Mucosa of stomach (tissue), 1 donor: ENCODE measurements around the gene APIP.

Experiments used
- H3K27me3 ChIP-seq: one replicate; pipeline ENCODE4 v1.7.0; 2013; ENCODE audit warnings: mild to moderate bottlenecking, low read length; ENCODE audit not compliant: control insufficient read depth, insufficient read depth
- H3K36me3 ChIP-seq: one replicate; pipeline ENCODE4 v1.7.0; 2013; ENCODE audit warnings: low read length; ENCODE audit not compliant: control insufficient read depth, insufficient read depth
- H3K4me1 ChIP-seq: one replicate; pipeline ENCODE4 v1.7.0; 2013; ENCODE audit warnings: mild to moderate bottlenecking, low read length; ENCODE audit not compliant: control insufficient read depth, insufficient read depth
- H3K4me3 ChIP-seq: one replicate; pipeline ENCODE4 v1.7.0; 2013; ENCODE audit warnings: low read length
- H3K9ac ChIP-seq: one replicate; pipeline ENCODE4 v1.7.0; 2013; ENCODE audit warnings: mild to moderate bottlenecking, low read length, moderate library complexity
- H3K9me3 ChIP-seq: one replicate; pipeline ENCODE4 v1.7.0; 2013; ENCODE audit warnings: mild to moderate bottlenecking, low read length, moderate library complexity; ENCODE audit not compliant: control insufficient read depth
- donor health status: Pancreatic carcinoma.

APIP gene

GRCh38 chr11:34855021-34855753, 61.0 kb downstream of the APIP start:
- no peaks in the 10 kb centered on the region for H3K27me3 ChIP-seq
- no peak overlapping the region for H3K4me3 ChIP-seq
- H3K36me3 ChIP-seq: no peaks in the 10 kb centered on the region
- H3K4me1 ChIP-seq: peaks cover 30% of the 10 kb centered on the region
- no peaks in the 10 kb centered on the region for H3K9me3 ChIP-seq
- no peak overlapping the region for H3K9ac ChIP-seq

- H3K9me3 ChIP-seq: no peaks in the 10 kb centered on the region
- no peak overlapping the region for H3K9ac ChIP-seq
- H3K36me3 ChIP-seq: no peaks in the 10 kb centered on the region
- no peak overlapping the region for H3K4me3 ChIP-seq
- peaks cover 24% of the 10 kb centered on the region for H3K4me1 ChIP-seq
- H3K27me3 ChIP-seq: no peaks in the 10 kb centered on the region
Observed at GRCh38 chr11:34851916-34852315, 64.3 kb downstream of the APIP start.

- Histone ChIP-seq H3K27me3 (no peaks in the 10 kb centered on the region), H3K36me3 (no peaks in the 10 kb centered on the region), H3K4me1 (peaks cover 15% of the 10 kb centered on the region), H3K9me3 (no peaks in the 10 kb centered on the region), H3K4me3 (no peak overlapping the region), H3K9ac (no peak overlapping the region)
Observed at GRCh38 chr11:34850334-34850733, 65.8 kb downstream of the APIP start.

GRCh38 chr11:34846467-34846866, 69.7 kb downstream of the APIP start:
- H3K4me3 ChIP-seq: no peak overlapping the region
- no peaks in the 10 kb centered on the region for H3K27me3 ChIP-seq
- no peaks in the 10 kb centered on the region for H3K9me3 ChIP-seq
- no peak overlapping the region for H3K9ac ChIP-seq
- no peaks in the 10 kb centered on the region for H3K36me3 ChIP-seq
- no peaks in the 10 kb centered on the region for H3K4me1 ChIP-seq

GRCh38 chr11:34844463-34845112, 71.6 kb downstream of the APIP start:
- Histone ChIP-seq H3K4me3 (no peak overlapping the region), H3K4me1 (peaks cover 7% of the 10 kb centered on the region), H3K9ac (no peak overlapping the region), H3K9me3 (no peaks in the 10 kb centered on the region), H3K36me3 (no peaks in the 10 kb centered on the region), H3K27me3 (no peaks in the 10 kb centered on the region)

- H3K36me3 ChIP-seq: no peaks in the 10 kb centered on the region
- H3K9me3 ChIP-seq: no peaks in the 10 kb centered on the region
- no peak overlapping the region for H3K9ac ChIP-seq
- no peaks in the 10 kb centered on the region for H3K27me3 ChIP-seq
- H3K4me3 ChIP-seq: no peak overlapping the region
- peaks cover 7% of the 10 kb centered on the region for H3K4me1 ChIP-seq
Observed at GRCh38 chr11:34843271-34843670, 72.9 kb downstream of the APIP start.

- Histone ChIP-seq H3K9ac (no peak overlapping the region), H3K4me3 (no peak overlapping the region), H3K27me3 (no peaks in the 10 kb centered on the region), H3K36me3 (no peaks in the 10 kb centered on the region), H3K9me3 (no peaks in the 10 kb centered on the region), H3K4me1 (peaks cover 7% of the 10 kb centered on the region)
Observed at GRCh38 chr11:34840736-34841386, 75.3 kb downstream of the APIP start.

- no peak overlapping the region for H3K9ac ChIP-seq
- no peak overlapping the region for H3K4me3 ChIP-seq
- no peaks in the 10 kb centered on the region for H3K36me3 ChIP-seq
- no peaks in the 10 kb centered on the region for H3K27me3 ChIP-seq
- H3K4me1 ChIP-seq: peaks cover 7% of the 10 kb centered on the region
- H3K9me3 ChIP-seq: no peaks in the 10 kb centered on the region
Observed at GRCh38 chr11:34839969-34840368, 76.2 kb downstream of the APIP start.

- Histone ChIP-seq H3K36me3 (no peaks in the 10 kb centered on the region), H3K27me3 (no peaks in the 10 kb centered on the region), H3K9me3 (no peaks in the 10 kb centered on the region), H3K4me1 (peaks cover 7% of the 10 kb centered on the region), H3K4me3 (no peak overlapping the region), H3K9ac (no peak overlapping the region)
Observed at GRCh38 chr11:34836958-34837856, 79.0 kb downstream of the APIP start.

- Histone ChIP-seq H3K9ac (no peak overlapping the region), H3K4me1 (no peaks in the 10 kb centered on the region)
Observed at GRCh38 chr11:34833602-34834001, 82.6 kb downstream of the APIP start.

More at GRCh38 chr11:34833602-34834001, 82.6 kb downstream of the APIP start:
- Histone ChIP-seq H3K4me3 (no peak overlapping the region), H3K27me3 (no peaks in the 10 kb centered on the region), H3K9me3 (no peaks in the 10 kb centered on the region), H3K36me3 (no peaks in the 10 kb centered on the region)
